ENCODE data around the gene FLT1. TPM values are rescaled to one million over a fixed set of nuclear protein-coding genes. Genes with fewer than 3 reads are reported as not detected.

FLT1 gene
- total RNA-seq, 2 experiments from 2014 or later = 1.6 to 2.5 TPM

GRCh38 chr13:28495538-28496187 lies 735 bp upstream of the FLT1 start:
- no TSS peak for BruUV-seq (replicated peaks)
- DNase-seq (ENCODE audit: low spot score) = no peak

GRCh38 chr13:28494504-28494777 lies 487 bp downstream of the FLT1 start:
- Histone ChIP-seq H3K9me3 (ENCODE audit: low read length) (no peaks in the 10 kb centered on the region), H3K27ac (ENCODE audit: low read depth, low read length, poor library complexity, severe bottlenecking) (no peak overlapping the region), H4K20me1 (ENCODE audit: insufficient read depth, low read length) (no peaks in the 10 kb centered on the region), H3K4me3 (ENCODE audit: low read depth, low read length, poor library complexity, severe bottlenecking) (no peak overlapping the region), H2AFZ (ENCODE audit: low read length) (no peak overlapping the region), H3K9me2 (ENCODE audit: insufficient read depth, low read length) (no peaks in the 10 kb centered on the region), H3K4me1 (ENCODE audit: insufficient read depth, low read length, poor library complexity, severe bottlenecking) (no peaks in the 10 kb centered on the region), H3K79me2 (ENCODE audit: insufficient read depth, low read depth, low read length) (no peaks in the 10 kb centered on the region), H3K4me2 (ENCODE audit: low read length) (no peak overlapping the region), H3K36me3 (ENCODE audit: insufficient read depth, low read length) (no peaks in the 10 kb centered on the region)
- no TSS peak for BruUV-seq (replicated peaks)
- intact Hi-C loops (cut with micrococcal nuclease; ENCODE audit: unreplicated experiment) = no loop called here
- no peak for TF ChIP-seq EZH2phosphoT487 (IDR thresholded peaks at IDR 0.05; ENCODE audit: borderline replicate concordance, low read depth, low read length)
- no peak for TF ChIP-seq CTCF (conservative IDR thresholded peaks at IDR 0.05; ENCODE audit: low read length)
- DNase-seq (ENCODE audit: low spot score) = no peak
- ChIA-PET POLR2A (no interaction called here), CTCF (ENCODE audit: unreplicated experiment) (no interaction called here)

More at GRCh38 chr13:28495538-28496187, 735 bp upstream of the FLT1 start:
- no peak overlapping the region for H2AFZ ChIP-seq (ENCODE audit: low read length)
- H3K36me3 ChIP-seq (ENCODE audit: insufficient read depth, low read length) = no peaks in the 10 kb centered on the region
- no peak overlapping the region for H3K27ac ChIP-seq (ENCODE audit: low read depth, low read length, poor library complexity, severe bottlenecking)
- no peak overlapping the region for H3K4me3 ChIP-seq (ENCODE audit: low read depth, low read length, poor library complexity, severe bottlenecking)
- TF ChIP-seq CTCF (conservative IDR thresholded peaks at IDR 0.05; ENCODE audit: low read length) (no peak), EZH2phosphoT487 (IDR thresholded peaks at IDR 0.05; ENCODE audit: borderline replicate concordance, low read depth, low read length) (no peak)
- H3K9me2 ChIP-seq (ENCODE audit: insufficient read depth, low read length) = no peaks in the 10 kb centered on the region
- POLR2A ChIA-PET = no interaction called here
- no peak overlapping the region for H3K4me2 ChIP-seq (ENCODE audit: low read length)
- no peaks in the 10 kb centered on the region for H3K79me2 ChIP-seq (ENCODE audit: insufficient read depth, low read depth, low read length)
- CTCF ChIA-PET (ENCODE audit: unreplicated experiment) = no interaction called here
- H4K20me1 ChIP-seq (ENCODE audit: insufficient read depth, low read length) = no peaks in the 10 kb centered on the region
- H3K9me3 ChIP-seq (ENCODE audit: low read length) = no peaks in the 10 kb centered on the region
- intact Hi-C loops (cut with micrococcal nuclease; ENCODE audit: unreplicated experiment) = no loop called here
- H3K4me1 ChIP-seq (ENCODE audit: insufficient read depth, low read length, poor library complexity, severe bottlenecking) = no peaks in the 10 kb centered on the region

- Histone ChIP-seq H3K36me3 (ENCODE audit: insufficient read depth, low read length) (no peaks in the 10 kb centered on the region), H4K20me1 (ENCODE audit: insufficient read depth, low read length) (no peaks in the 10 kb centered on the region), H3K4me1 (ENCODE audit: insufficient read depth, low read length, poor library complexity, severe bottlenecking) (no peaks in the 10 kb centered on the region), H3K79me2 (ENCODE audit: insufficient read depth, low read depth, low read length) (no peaks in the 10 kb centered on the region), H3K4me3 (ENCODE audit: low read depth, low read length, poor library complexity, severe bottlenecking) (no peak overlapping the region), H3K9me2 (ENCODE audit: insufficient read depth, low read length) (no peaks in the 10 kb centered on the region), H3K4me2 (ENCODE audit: low read length) (no peak overlapping the region), H3K27ac (ENCODE audit: low read depth, low read length, poor library complexity, severe bottlenecking) (no peak overlapping the region), H2AFZ (ENCODE audit: low read length) (no peak overlapping the region), H3K9me3 (ENCODE audit: low read length) (no peaks in the 10 kb centered on the region)
- DNase-seq (ENCODE audit: low spot score) = no peak
- BruUV-seq (replicated peaks) = no TSS peak
- ChIA-PET POLR2A (no interaction called here), CTCF (ENCODE audit: unreplicated experiment) (no interaction called here)
- TF ChIP-seq EZH2phosphoT487 (IDR thresholded peaks at IDR 0.05; ENCODE audit: borderline replicate concordance, low read depth, low read length) = no peak
- no peak for TF ChIP-seq CTCF (conservative IDR thresholded peaks at IDR 0.05; ENCODE audit: low read length)
- intact Hi-C loops (cut with micrococcal nuclease; ENCODE audit: unreplicated experiment) = no loop called here
Observed at GRCh38 chr13:28493740-28494503, 1.0 kb downstream of the FLT1 start.

All from OCI-LY7 (cell line).